Esophagus squamous epithelium (tissue), 5 donors: ENCODE results near the gene IL27RA. TPM values are rescaled to one million over a fixed set of nuclear protein-coding genes. Genes with fewer than 3 reads are reported as not detected.
A peak's percentile ranks its signal among the peaks of the same experiment; 100 is the strongest.

Experiments used
- DNase-seq: peaks from one replicate; lab custom pipeline; 2025; lab: John Stamatoyannopoulos, UW
- H3K27ac ChIP-seq, 4 donors: fragments of 200-600 bp; sonication (generic); one replicate each; pipeline ENCODE4 v1.5.1; 2016 to 2019; ENCODE audit warnings: mild to moderate bottlenecking in 1 of 4
- H3K27me3 ChIP-seq, 4 donors: fragments of 200-600 bp; sonication (generic); 1 replicate in 3 of 4; 2 replicates in 1 of 4; pipeline versions ENCODE4 v1.5.1 to v1.6.0; 2017 to 2021; ENCODE audit warnings: antibody characterized with exemption in 1 of 4
- H3K36me3 ChIP-seq, 3 donors: fragments of 200-600 bp; sonication (generic); one replicate each; pipeline ENCODE4 v1.5.1; 2016 to 2019
- H3K4me1 ChIP-seq, 3 donors: fragments of 200-600 bp; sonication (generic); one replicate each; pipeline ENCODE4 v1.5.1; 2017 to 2019
- H3K4me3 ChIP-seq, 4 donors: fragments of 200-600 bp; sonication (generic); 1 replicate in 3 of 4; 2 replicates in 1 of 4; pipeline ENCODE4 v1.5.1; 2016 to 2019; ENCODE audit warnings: mild to moderate bottlenecking in 2 of 4, moderate library complexity in 1 of 4
- H3K9me3 ChIP-seq, 3 donors: fragments of 200-600 bp; sonication (generic); one replicate each; pipeline ENCODE4 v1.5.1; 2016 to 2019
- CTCF ChIP-seq, 6 experiments: fragments of 450-650 bp in 4 of 6; fragments of 200-600 bp in 2 of 6; sonication (generic) in 2 of 6; IDR thresholded peaks; one replicate each; pipeline ENCODE4 v1.5.1; 2016 to 2019; ENCODE audit warnings: antibody characterized with exemption in 6 of 6, mild to moderate bottlenecking in 4 of 6, moderate library complexity in 4 of 6
- POLR2A ChIP-seq, 4 donors: fragments of 450-650 bp; IDR thresholded peaks; one replicate each; pipeline ENCODE4 v1.6.1; 2017; ENCODE audit warnings: antibody characterized with exemption in 4 of 4, mild to moderate bottlenecking in 4 of 4, moderate library complexity in 3 of 4
- WGBS, 2 donors: methylation state at CpG; one replicate each; pipeline ENCODE4 v1.1.5; 2018; 5-methylcytosine and 5-hydroxymethylcytosine counted together
- intact Hi-C: fragments of 100-400 bp; cut with DNase I; formaldehyde crosslinking; loops from one replicate; pipeline ENCODE4 v1.15.0; 2022
- total RNA-seq, 4 donors: library from RNA; depleted of rRNA; stranded (reverse); fragments of >200 nt; gene quantifications; one replicate each; pipeline ENCODE4 v1.1.0, GENCODE V29; 2016
- donor health status: DM: yes; HTN: yes; CAD: no.

IL27RA gene
- total RNA-seq, 4 donors from 2014 or later: 0.83 to 4.9 (median 2.1) TPM

GRCh38 chr19:14073261-14073924, 41.8 kb downstream of the IL27RA start:
- Histone ChIP-seq H3K4me1 (peaks cover 21 to 41% (median 22%) of the 10 kb centered on the region in 3 donors), H3K4me3 (peak overlapping the region; percentile 52 to 78 (median 72)), H3K27ac (peak overlapping the region; percentile 91 to 97 (median 95)), H3K9me3 (no peaks in the 10 kb centered on the region), H3K27me3 (no peaks in the 10 kb centered on the region), H3K36me3 (no peaks in the 10 kb centered on the region)
- no peak for DNase-seq
- TF ChIP-seq POLR2A (IDR thresholded peaks at IDR 0.05): peak in 2 of 4 donors; percentile 51 to 67
- peak in 4 of 6 experiments; percentile 66 to 92 (median 82) for TF ChIP-seq CTCF (IDR thresholded peaks at IDR 0.05)
- intact Hi-C loops: loop anchor here (10.0 kb wide), 1 partner anchor 189 kb away; no protein-coding TSS in a partner anchor
- 0% methylated on average over 5 to 7 of the region's 106 CpGs for WGBS, 2 donors

- 1 to 2% methylated on average over 9 to 16 of the region's 44 CpGs for WGBS, 2 donors
- no peaks in the 10 kb centered on the region for H3K9me3 ChIP-seq
- H3K27me3 ChIP-seq: no peaks in the 10 kb centered on the region
- no peaks in the 10 kb centered on the region for H3K36me3 ChIP-seq
- TF ChIP-seq CTCF (IDR thresholded peaks at IDR 0.05) (peak in 1 of 6 experiments; percentile 3), POLR2A (IDR thresholded peaks at IDR 0.05) (no peak)
- H3K27ac ChIP-seq: peak overlapping the region; percentile 91 to 97 (median 95)
- peaks cover 21 to 41% (median 22%) of the 10 kb centered on the region in 3 donors for H3K4me1 ChIP-seq
- intact Hi-C loops: loop anchor here (10.0 kb wide), 1 partner anchor 189 kb away; no protein-coding TSS in a partner anchor
- peak overlapping the region; percentile 52 to 78 (median 72) for H3K4me3 ChIP-seq
- DNase-seq: no peak
These were observed 42.6 kb downstream of the IL27RA start for GRCh38 chr19:14073925-14074838.

DNA sequence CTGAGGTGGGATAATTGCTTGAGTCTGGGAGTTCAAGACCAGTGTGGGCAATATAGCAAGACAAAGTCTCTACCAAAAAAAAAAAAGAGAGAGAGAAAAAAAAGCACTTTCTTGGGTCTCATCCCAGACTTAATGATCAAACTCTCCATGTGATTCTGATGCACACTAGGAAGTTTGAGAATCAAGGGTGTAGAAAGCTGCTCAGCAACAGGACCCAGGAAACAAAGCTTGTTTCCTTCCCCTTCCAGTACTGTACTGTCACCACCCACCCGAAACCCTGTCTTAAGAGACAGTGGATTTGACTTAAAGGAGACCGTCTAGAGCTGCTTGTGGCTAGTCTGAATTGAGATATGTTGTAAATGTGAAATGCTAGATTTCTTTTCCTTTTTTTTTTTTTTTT, 46.8 kb downstream of the IL27RA start:
- H3K4me3 ChIP-seq: no peak overlapping the region
- peaks cover 23 to 51% (median 28%) of the 10 kb centered on the region in 3 donors for H3K4me1 ChIP-seq
- no peaks in the 10 kb centered on the region for H3K27me3 ChIP-seq
- H3K27ac ChIP-seq: no peak overlapping the region
- no peak for DNase-seq
- 56 to 76% methylated on average over 2 of the region's 2 CpGs for whole genome bisulfite sequencing, 2 donors
- TF ChIP-seq CTCF (IDR thresholded peaks at IDR 0.05): no peak
- TF ChIP-seq POLR2A (IDR thresholded peaks at IDR 0.05): no peak
- no peaks in the 10 kb centered on the region for H3K9me3 ChIP-seq
- intact Hi-C loops: loop anchor here (10.0 kb wide), 1 partner anchor 194 kb away; no protein-coding TSS in a partner anchor
- no peaks in the 10 kb centered on the region for H3K36me3 ChIP-seq

- H3K27me3 ChIP-seq: no peaks in the 10 kb centered on the region
- no peaks in the 10 kb centered on the region for H3K36me3 ChIP-seq
- peaks cover 16 to 31% (median 19%) of the 10 kb centered on the region in 3 donors for H3K4me1 ChIP-seq
- H3K27ac ChIP-seq: peak overlapping the region; percentile 92 to 97 (median 94)
- peak overlapping the region; percentile 72 to 81 (median 76) for H3K4me3 ChIP-seq
- peak; percentile 90 for DNase-seq
- intact Hi-C loops: no loop called here
- peak in 3 of 4 donors; percentile 50 to 68 (median 66) for TF ChIP-seq POLR2A (IDR thresholded peaks at IDR 0.05)
- peak in 2 of 6 experiments; percentile 13 to 31 for TF ChIP-seq CTCF (IDR thresholded peaks at IDR 0.05)
- 0 to 1% methylated on average over 31 to 37 of the region's 50 CpGs for WGBS, 2 donors
- no peaks in the 10 kb centered on the region for H3K9me3 ChIP-seq
These were observed 49.6 kb downstream of the IL27RA start for GRCh38 chr19:14080887-14081796.
